HCT116 (cell line): ENCODE results near the gene PCID2. TPM values are rescaled to one million over a fixed set of nuclear protein-coding genes. Genes with fewer than 3 reads are reported as not detected.

Experiments
- ATAC-seq: fragments of 200-7000 bp; cut with Tn5 transposase; 2 replicates; pipeline ENCODE4 v1.9.1; 2020; ENCODE audit warnings: mild to moderate bottlenecking, moderate library complexity
- BruUV-seq: library from RNA; stranded (reverse); fragments of 400-500 nt; replicated peaks from 2 replicates; lab custom pipeline; 2021; lab: Mats Ljungman, UMichigan
- CTCF ChIA-PET: fragments of 300-600 bp; sonication (Branson Sonifier 250); formaldehyde crosslinking; loops from one replicate; lab custom pipeline; 2021; ENCODE audit warnings: antibody characterized with exemption; lab: Charles Lee
- POLR2A ChIA-PET: fragments of 300-600, 350-600 bp; sonication (Branson Sonifier 250); formaldehyde crosslinking; loops from one replicate; lab custom pipeline; 2021; ENCODE audit warnings: antibody characterized with exemption; lab: Charles Lee
- RAD21 ChIA-PET, 2 experiments: fragments of 300-600 bp; sonication (Branson Sonifier 250); formaldehyde crosslinking; loops; one replicate each; lab custom pipeline; 2023; ENCODE audit warnings: low total read pairs in 2 of 2; ENCODE audit not compliant: uncharacterized antibody in 2 of 2, unreplicated experiment in 2 of 2, low non-redundant PET in 1 of 2; lab: Charles Lee
- DNase-seq: peaks from one replicate; pipeline ENCODE4 v3.0.0-alpha.2; 2010; ENCODE audit warnings: low read depth, low spot score
- H2AFZ ChIP-seq: fragments of 200-600 bp; shearing (Covaris generic), sonication (generic); 2 replicates; pipeline ENCODE4 v1.6.1; 2017; ENCODE audit warnings: low read depth, mixed run types, mixed read lengths, antibody characterized with exemption, low read length; ENCODE audit not compliant: poor library complexity, severe bottlenecking
- H3K27ac ChIP-seq: 2 replicates; pipeline ENCODE4 v1.5.1; 2012; ENCODE audit warnings: low read depth, low read length
- H3K27me3 ChIP-seq: fragments of 200-600 bp; sonication (generic); 2 replicates; pipeline ENCODE4 v1.6.1; 2016; ENCODE audit warnings: mixed run types, low read length, mixed read lengths; ENCODE audit not compliant: insufficient read depth
- H3K36me3 ChIP-seq, 2 experiments: fragments of 200-500 bp in 1 of 2; fragments of 200-600 bp in 1 of 2; sonication (Bioruptor generic) in 1 of 2; sonication (generic) in 1 of 2; 2 replicates each; pipeline versions ENCODE4 v1.5.1 to v1.6.1; 2014 to 2016; ENCODE audit warnings: low read length in 2 of 2, inconsistent platforms in 1 of 2, mixed read lengths in 1 of 2, mixed run types in 1 of 2; ENCODE audit not compliant: insufficient read depth in 2 of 2, control insufficient read depth in 1 of 2
- H3K4me1 ChIP-seq, 2 experiments: fragments of 200-600 bp in 1 of 2; sonication (generic) in 1 of 2; 2 replicates each; pipeline versions ENCODE4 v1.5.1 to v1.6.1; 2012 to 2017; ENCODE audit warnings: low read length in 2 of 2, inconsistent platforms in 1 of 2, mild to moderate bottlenecking in 1 of 2, mixed read lengths in 1 of 2, mixed run types in 1 of 2, moderate library complexity in 1 of 2; ENCODE audit not compliant: insufficient read depth in 2 of 2, control insufficient read depth in 1 of 2
- H3K4me2 ChIP-seq: fragments of 200-600 bp; sonication (generic); 2 replicates; pipeline ENCODE4 v1.6.1; 2017; ENCODE audit warnings: mixed run types, low read length, mixed read lengths
- H3K4me3 ChIP-seq, 2 experiments: fragments of 200-600 bp in 1 of 2; sonication (generic) in 1 of 2; replicated peaks in 1 of 2; 2 replicates each; pipeline ENCODE4 v1.5.1; 2011 to 2016; ENCODE audit warnings: low read length in 2 of 2, control low read depth in 1 of 2, low read depth in 1 of 2, mild to moderate bottlenecking in 1 of 2, mixed read lengths in 1 of 2, mixed run types in 1 of 2
- H3K79me2 ChIP-seq: fragments of 200-600 bp; sonication (generic); 2 replicates; pipeline ENCODE4 v1.6.1; 2017; ENCODE audit warnings: mild to moderate bottlenecking, mixed run types, low read length, moderate library complexity, mixed read lengths; ENCODE audit not compliant: insufficient read depth
- H3K9ac ChIP-seq: fragments of 200-600 bp; sonication (generic); 2 replicates; pipeline ENCODE4 v1.6.1; 2016; ENCODE audit warnings: low read length, mixed read lengths
- H3K9me2 ChIP-seq: fragments of 200-600 bp; sonication (generic), shearing (Covaris generic); 2 replicates; pipeline ENCODE4 v1.6.1; 2017; ENCODE audit warnings: mixed run types, mild to moderate bottlenecking, moderate library complexity; ENCODE audit not compliant: insufficient read depth
- H3K9me3 ChIP-seq, 2 experiments: fragments of 200-500 bp in 1 of 2; fragments of 200-600 bp in 1 of 2; sonication (Bioruptor generic) in 1 of 2; sonication (generic) in 1 of 2; 2 replicates each; pipeline ENCODE4 v1.6.1; 2014 to 2017; ENCODE audit warnings: low read length in 2 of 2, mixed read lengths in 2 of 2, inconsistent platforms in 1 of 2, low read depth in 1 of 2, mild to moderate bottlenecking in 1 of 2, mixed run types in 1 of 2, moderate library complexity in 1 of 2; ENCODE audit not compliant: control insufficient read depth in 1 of 2, insufficient read depth in 1 of 2
- H4K20me1 ChIP-seq: fragments of 200-600 bp; sonication (generic), shearing (Covaris generic); 2 replicates; pipeline ENCODE4 v1.6.1; 2017; ENCODE audit warnings: mixed run types, mild to moderate bottlenecking, moderate library complexity; ENCODE audit not compliant: insufficient read depth
- CBX3 ChIP-seq: IDR thresholded peaks from 2 replicates; pipeline ENCODE4 v1.6.1; 2012; ENCODE audit warnings: low read depth
- CEBPB ChIP-seq: IDR thresholded peaks from 2 replicates; pipeline ENCODE4 v1.6.1; 2012; ENCODE audit warnings: low read depth
- EGR1 ChIP-seq: IDR thresholded peaks from 2 replicates; pipeline ENCODE4 v1.6.1; 2012; ENCODE audit warnings: low read depth
- EZH2 ChIP-seq: fragments of 200-600 bp; sonication (generic); IDR thresholded peaks from 2 replicates; pipeline ENCODE4 v1.6.1; 2017; ENCODE audit warnings: antibody characterized with exemption, mixed run types
- EZH2phosphoT487 ChIP-seq: fragments of 200-600 bp; IDR thresholded peaks from 2 replicates; pipeline ENCODE4 v1.6.1; 2018; ENCODE audit warnings: antibody characterized with exemption, borderline replicate concordance
- JUND ChIP-seq: IDR thresholded peaks from 2 replicates; pipeline ENCODE4 v1.6.1; 2012
- POLR2A ChIP-seq: IDR thresholded peaks from 2 replicates; pipeline ENCODE4 v1.7.0; 2011; ENCODE audit warnings: borderline replicate concordance; ENCODE audit not compliant: insufficient read depth, insufficient read length; ENCODE audit errors: extremely low read depth
- POLR2AphosphoS5 ChIP-seq: IDR thresholded peaks from 2 replicates; pipeline ENCODE4 v1.6.1; 2011; ENCODE audit warnings: mild to moderate bottlenecking, low read depth, low read length, moderate library complexity
- RAD21 ChIP-seq: IDR thresholded peaks from 2 replicates; pipeline ENCODE4 v1.6.1; 2012; ENCODE audit warnings: low read depth, mild to moderate bottlenecking
- SP1 ChIP-seq: IDR thresholded peaks from 2 replicates; pipeline ENCODE4 v1.6.1; 2012; ENCODE audit warnings: low read depth
- SRF ChIP-seq: IDR thresholded peaks from 2 replicates; pipeline ENCODE4 v1.6.1; 2012; ENCODE audit warnings: low read depth
- YY1 ChIP-seq: IDR thresholded peaks from 2 replicates; pipeline ENCODE4 v1.6.1; 2011; ENCODE audit warnings: low read length, low read depth, moderate library complexity, mild to moderate bottlenecking; ENCODE audit not compliant: insufficient replicate concordance; ENCODE audit errors: extremely low read depth
- ZFX ChIP-seq: fragments of 450-650 bp; IDR thresholded peaks from 2 replicates; pipeline ENCODE4 v1.6.1; 2017
- ZNF274 ChIP-seq: fragments of 200-500 bp; sonication (Bioruptor generic); IDR thresholded peaks from 2 replicates; pipeline ENCODE4 v1.6.1; 2014; ENCODE audit warnings: mild to moderate bottlenecking, low read depth, low read length, inconsistent platforms
- intact Hi-C: fragments of 100-400 bp; cut with micrococcal nuclease; formaldehyde crosslinking; loops from 2 replicates; pipeline ENCODE4 v1.10.0; 2022
- total RNA-seq: library from RNA; stranded (reverse); gene quantifications from one replicate; pipeline ENCODE4 v1.2.1, GENCODE V29; 2021; ENCODE audit not compliant: unreplicated experiment
- TF ChIP-seq, protein P1 (sequence below): IDR thresholded peaks from 2 replicates; pipeline ENCODE4 v1.6.1; 2012
- TF ChIP-seq, protein P2 (sequence below): IDR thresholded peaks from 2 replicates; pipeline ENCODE4 v1.6.1; 2011; ENCODE audit warnings: mild to moderate bottlenecking, low read length, moderate library complexity; ENCODE audit not compliant: insufficient replicate concordance; ENCODE audit errors: extremely low read depth
- TF ChIP-seq, protein P3 (sequence below): IDR thresholded peaks from 2 replicates; pipeline ENCODE4 v1.6.1; 2012

Gene PCID2
- total RNA-seq, 1 experiment from 2014 or later = 73.3 TPM

DNA sequence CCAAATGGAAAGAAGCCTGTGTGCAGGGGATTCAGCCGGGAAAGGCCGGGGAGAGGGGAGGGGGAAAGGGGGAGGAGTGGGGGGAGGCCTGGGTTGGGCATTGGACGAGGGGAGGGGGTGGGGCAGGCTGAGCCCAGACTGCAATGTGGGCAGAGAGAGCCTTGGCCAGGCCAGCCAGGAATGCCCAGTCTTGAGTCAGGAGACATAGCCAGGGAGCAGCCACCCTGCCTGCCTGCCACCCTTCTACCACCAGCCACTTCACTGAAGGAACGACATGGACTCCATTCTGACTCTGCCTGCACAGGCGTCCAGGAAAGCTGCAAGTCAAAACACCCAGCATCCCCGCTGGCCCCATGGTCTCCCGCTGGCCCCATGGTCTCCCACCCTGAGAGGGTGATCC lies 49.5 kb downstream of the PCID2 start:
- Histone ChIP-seq H3K4me1 (peaks cover 3 to 6% of the 10 kb centered on the region in 2 experiments; a peak in 3 of 4 replicates), H4K20me1 (no peaks in the 10 kb centered on the region), H3K9ac (no peak overlapping the region), H3K4me3 (no peak overlapping the region), H3K36me3 (no peaks in the 10 kb centered on the region), H3K4me2 (no peak overlapping the region), H2AFZ (no peak overlapping the region), H3K79me2 (no peaks in the 10 kb centered on the region), H3K27me3 (peaks cover 3% of the 10 kb centered on the region; the same call in 1 of the 2 replicates), H3K27ac (no peak overlapping the region), H3K9me3 (peaks cover 0 to 5% of the 10 kb centered on the region in 2 experiments; a peak in 1 of 4 replicates), H3K9me2 (no peaks in the 10 kb centered on the region)
- RAD21 ChIA-PET = no interaction called here
- no TSS peak for BruUV-seq
- POLR2A ChIA-PET = no interaction called here
- CTCF ChIA-PET = no interaction called here
- TF ChIP-seq ZFX (no peak), ZNF274 (no peak), EZH2phosphoT487 (no peak), POLR2A (no peak), SP1 (no peak), JUND (no peak), YY1 (no peak), CBX3 (no peak), RAD21 (no peak), CEBPB (no peak), EGR1 (no peak), POLR2AphosphoS5 (no peak), EZH2 (no peak), SRF (no peak)
- TF ChIP-seq, protein P1, sequence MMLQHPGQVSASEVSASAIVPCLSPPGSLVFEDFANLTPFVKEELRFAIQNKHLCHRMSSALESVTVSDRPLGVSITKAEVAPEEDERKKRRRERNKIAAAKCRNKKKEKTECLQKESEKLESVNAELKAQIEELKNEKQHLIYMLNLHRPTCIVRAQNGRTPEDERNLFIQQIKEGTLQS = no peak
- TF ChIP-seq, protein P2, sequence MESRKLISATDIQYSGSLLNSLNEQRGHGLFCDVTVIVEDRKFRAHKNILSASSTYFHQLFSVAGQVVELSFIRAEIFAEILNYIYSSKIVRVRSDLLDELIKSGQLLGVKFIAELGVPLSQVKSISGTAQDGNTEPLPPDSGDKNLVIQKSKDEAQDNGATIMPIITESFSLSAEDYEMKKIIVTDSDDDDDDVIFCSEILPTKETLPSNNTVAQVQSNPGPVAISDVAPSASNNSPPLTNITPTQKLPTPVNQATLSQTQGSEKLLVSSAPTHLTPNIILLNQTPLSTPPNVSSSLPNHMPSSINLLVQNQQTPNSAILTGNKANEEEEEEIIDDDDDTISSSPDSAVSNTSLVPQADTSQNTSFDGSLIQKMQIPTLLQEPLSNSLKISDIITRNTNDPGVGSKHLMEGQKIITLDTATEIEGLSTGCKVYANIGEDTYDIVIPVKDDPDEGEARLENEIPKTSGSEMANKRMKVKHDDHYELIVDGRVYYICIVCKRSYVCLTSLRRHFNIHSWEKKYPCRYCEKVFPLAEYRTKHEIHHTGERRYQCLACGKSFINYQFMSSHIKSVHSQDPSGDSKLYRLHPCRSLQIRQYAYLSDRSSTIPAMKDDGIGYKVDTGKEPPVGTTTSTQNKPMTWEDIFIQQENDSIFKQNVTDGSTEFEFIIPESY = no peak
- TF ChIP-seq, protein P3, sequence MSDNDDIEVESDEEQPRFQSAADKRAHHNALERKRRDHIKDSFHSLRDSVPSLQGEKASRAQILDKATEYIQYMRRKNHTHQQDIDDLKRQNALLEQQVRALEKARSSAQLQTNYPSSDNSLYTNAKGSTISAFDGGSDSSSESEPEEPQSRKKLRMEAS = no peak
- ATAC-seq (no peak), DNase-seq (no peak)
- intact Hi-C loops = loop anchor here (10.0 kb wide), 1 partner anchor 74 kb away; no protein-coding TSS in a partner anchor
